H1 (cell line): ENCODE results near the gene MANSC4. TPM values are rescaled to one million over a fixed set of nuclear protein-coding genes. Genes with fewer than 3 reads are reported as not detected.

Source experiments
- CTCF ChIA-PET: fragments of 300-600 bp; sonication (Branson Sonifier 250); formaldehyde crosslinking; loops from one replicate; lab custom pipeline; 2021; ENCODE audit not compliant: partially characterized antibody; lab: Charles Lee
- POLR2A ChIA-PET: fragments of 300-600 bp; sonication (Branson Sonifier 250); formaldehyde crosslinking; loops from one replicate; lab custom pipeline; 2021; ENCODE audit warnings: inconsistent platforms; ENCODE audit not compliant: partially characterized antibody; lab: Charles Lee
- DNase-seq, 2 experiments: peaks; one replicate each; pipeline versions ENCODE4 v3.0.0 to v3.0.0-alpha.2; 2010 to 2022; ENCODE audit warnings: low spot score in 2 of 2, low read depth in 1 of 2, mixed read lengths in 1 of 2
- FAIRE-seq: peaks from 2 replicates; lab custom pipeline; 2011; peaks lifted over from hg19 to GRCh38; lab: Jason Lieb, UNC
- H2AFZ ChIP-seq: 2 replicates; pipeline ENCODE4 v1.8.1; 2012; ENCODE audit warnings: low read length, inconsistent platforms
- H2AK5ac ChIP-seq: 2 replicates; pipeline ENCODE4 v1.6.1; 2013; ENCODE audit warnings: low read depth, low read length
- H2BK120ac ChIP-seq: replicated peaks from 2 replicates; pipeline ENCODE3; 2013; ENCODE audit warnings: low read depth, low read length, inconsistent platforms
- H2BK12ac ChIP-seq: 2 replicates; pipeline ENCODE4 v1.6.1; 2013; ENCODE audit warnings: low read depth, low read length
- H2BK15ac ChIP-seq: 2 replicates; pipeline ENCODE4 v1.6.1; 2013; ENCODE audit warnings: low read length
- H2BK20ac ChIP-seq: 2 replicates; pipeline ENCODE4 v1.6.1; 2013; ENCODE audit warnings: low read length
- H2BK5ac ChIP-seq: 2 replicates; pipeline ENCODE4 v1.6.1; 2013; ENCODE audit warnings: low read depth, low read length
- H3K14ac ChIP-seq: 2 replicates; pipeline ENCODE4 v1.6.1; 2013; ENCODE audit warnings: inconsistent platforms; ENCODE audit not compliant: insufficient read length
- H3K18ac ChIP-seq: 2 replicates; pipeline ENCODE4 v1.6.1; 2013; ENCODE audit warnings: low read length; ENCODE audit errors: extremely low read depth
- H3K23ac ChIP-seq: 2 replicates; pipeline ENCODE4 v1.6.1; 2013; ENCODE audit warnings: inconsistent platforms; ENCODE audit not compliant: insufficient read length
- H3K23me2 ChIP-seq: 2 replicates; pipeline ENCODE4 v1.6.1; 2013; ENCODE audit warnings: low read depth, low read length
- H3K27ac ChIP-seq: 2 replicates; pipeline ENCODE4 v1.6.1; 2011; ENCODE audit warnings: low read depth, low read length, inconsistent platforms
- H3K27me3 ChIP-seq, 4 experiments: replicated peaks in 1 of 4; 1 replicate in 1 of 4; 2 replicates in 3 of 4; pipeline versions ENCODE4 v1.6.1 to v1.8.1; 2011 to 2013; ENCODE audit warnings: low read length in 3 of 4, mild to moderate bottlenecking in 3 of 4, inconsistent platforms in 2 of 4, mixed read lengths in 2 of 4, moderate library complexity in 1 of 4; ENCODE audit not compliant: control insufficient read depth in 3 of 4, insufficient read depth in 3 of 4; ENCODE audit errors: extremely low read depth in 1 of 4
- H3K36me3 ChIP-seq, 4 experiments: 2 replicates each; pipeline versions ENCODE4 v1.6.1 to v1.8.1; 2011 to 2013; ENCODE audit warnings: mild to moderate bottlenecking in 4 of 4, low read length in 3 of 4, moderate library complexity in 2 of 4, control low read depth in 1 of 4, inconsistent platforms in 1 of 4; ENCODE audit not compliant: insufficient read depth in 4 of 4, control insufficient read depth in 2 of 4
- H3K4ac ChIP-seq: replicated peaks from 2 replicates; pipeline ENCODE3; 2013; ENCODE audit warnings: low read length, low read depth, mixed read lengths, inconsistent platforms; ENCODE audit not compliant: insufficient read length
- H3K4me1 ChIP-seq, 4 experiments: replicated peaks in 1 of 4; 1 replicate in 1 of 4; 2 replicates in 3 of 4; pipeline versions ENCODE4 v1.6.1 to v1.8.1; 2011 to 2013; ENCODE audit warnings: low read length in 3 of 4, inconsistent platforms in 2 of 4, mixed read lengths in 1 of 4; ENCODE audit not compliant: insufficient read depth in 4 of 4, control insufficient read depth in 3 of 4
- H3K4me2 ChIP-seq, 2 experiments: 2 replicates each; pipeline versions ENCODE4 v1.6.1 to v1.8.1; 2011 to 2013; ENCODE audit warnings: low read depth in 2 of 2, low read length in 2 of 2, control low read depth in 1 of 2, inconsistent platforms in 1 of 2, mild to moderate bottlenecking in 1 of 2; ENCODE audit not compliant: insufficient read depth in 1 of 2
- H3K4me3 ChIP-seq, 4 experiments: fragments of 200-600, 300-600 bp in 1 of 4; sonication (generic), shearing (Covaris generic), sonication (Bioruptor Twin) in 1 of 4; 2 replicates each; pipeline versions ENCODE4 v1.5.1 to v1.8.1; 2011 to 2016; ENCODE audit warnings: low read length in 4 of 4, low read depth in 3 of 4, control low read depth in 2 of 4, inconsistent platforms in 2 of 4, mild to moderate bottlenecking in 2 of 4, mixed read lengths in 1 of 4, moderate library complexity in 1 of 4; ENCODE audit not compliant: insufficient read depth in 2 of 4; ENCODE audit errors: extremely low read depth in 1 of 4
- H3K56ac ChIP-seq: replicated peaks from 2 replicates; pipeline ENCODE3; 2013; ENCODE audit warnings: low read depth, mild to moderate bottlenecking, mixed read lengths, low read length, inconsistent platforms; ENCODE audit not compliant: insufficient read length
- H3K79me1 ChIP-seq: 2 replicates; pipeline ENCODE4 v1.6.1; 2013; ENCODE audit warnings: low read depth, low read length, control low read depth
- H3K79me2 ChIP-seq, 2 experiments: 2 replicates each; pipeline versions ENCODE4 v1.6.1 to v1.8.1; 2012 to 2013; ENCODE audit warnings: low read length in 2 of 2, mild to moderate bottlenecking in 2 of 2, inconsistent platforms in 1 of 2; ENCODE audit not compliant: insufficient read depth in 2 of 2, control insufficient read depth in 1 of 2
- H3K9ac ChIP-seq, 4 experiments: replicated peaks in 1 of 4; 1 replicate in 1 of 4; 2 replicates in 3 of 4; pipeline versions ENCODE4 v1.6.1 to v1.8.1; 2011 to 2013; ENCODE audit warnings: low read depth in 3 of 4, low read length in 3 of 4, control low read depth in 2 of 4, mild to moderate bottlenecking in 2 of 4, moderate library complexity in 2 of 4, inconsistent platforms in 1 of 4; ENCODE audit errors: extremely low read depth in 1 of 4
- H3K9me3 ChIP-seq, 2 experiments: 2 replicates each; pipeline versions ENCODE4 v1.6.1 to v1.8.1; 2012 to 2013; ENCODE audit warnings: mild to moderate bottlenecking in 2 of 2, moderate library complexity in 2 of 2, control low read depth in 1 of 2, inconsistent platforms in 1 of 2, low read depth in 1 of 2, low read length in 1 of 2, mixed read lengths in 1 of 2; ENCODE audit not compliant: insufficient read depth in 2 of 2
- H4K20me1 ChIP-seq, 2 experiments: replicated peaks in 1 of 2; 2 replicates each; pipeline versions ENCODE3 to v1.8.1; 2011 to 2013; ENCODE audit warnings: inconsistent platforms in 2 of 2, low read length in 2 of 2, mild to moderate bottlenecking in 1 of 2; ENCODE audit not compliant: insufficient read depth in 2 of 2, control insufficient read depth in 1 of 2
- H4K5ac ChIP-seq: 2 replicates; pipeline ENCODE4 v1.6.1; 2013; ENCODE audit warnings: low read length, low read depth, mixed read lengths, inconsistent platforms; ENCODE audit not compliant: insufficient read length
- H4K8ac ChIP-seq: 2 replicates; pipeline ENCODE4 v1.8.0; 2013; ENCODE audit warnings: mild to moderate bottlenecking, moderate library complexity, low read length, inconsistent platforms; ENCODE audit not compliant: insufficient read depth; ENCODE audit errors: extremely low read depth
- H4K91ac ChIP-seq: replicated peaks from 2 replicates; pipeline ENCODE3; 2013; ENCODE audit warnings: low read length, mixed read lengths, inconsistent platforms; ENCODE audit not compliant: insufficient read length
- ATF3 ChIP-seq: IDR thresholded peaks from 2 replicates; pipeline ENCODE4 v1.6.1; 2011; ENCODE audit warnings: low read depth, mild to moderate bottlenecking, low read length; ENCODE audit not compliant: insufficient read depth
- CBX8 ChIP-seq: fragments of 300-800, 300-1000 bp; sonication (generic); IDR thresholded peaks from 2 replicates; pipeline ENCODE4 v1.7.1; 2016; ENCODE audit warnings: low read depth, low read length, borderline replicate concordance
- CHD2 ChIP-seq: IDR thresholded peaks from 2 replicates; pipeline ENCODE4 v1.6.1; 2012; ENCODE audit warnings: low read length, improper control_type of control experiment
- CREB1 ChIP-seq: IDR thresholded peaks from 2 replicates; pipeline ENCODE4 v1.6.1; 2012; ENCODE audit warnings: inconsistent platforms
- EGR1 ChIP-seq: IDR thresholded peaks from 2 replicates; pipeline ENCODE4 v1.6.1; 2011; ENCODE audit warnings: low read depth, low read length, borderline replicate concordance
- EZH2 ChIP-seq: fragments of 200-600 bp; sonication (generic); IDR thresholded peaks from 2 replicates; pipeline ENCODE4 v1.7.1; 2012; ENCODE audit warnings: low read depth, mild to moderate bottlenecking, moderate library complexity, low read length, inconsistent platforms; ENCODE audit not compliant: severe bottlenecking
- NRF1 ChIP-seq: IDR thresholded peaks from 2 replicates; pipeline ENCODE4 v1.6.1; 2011; ENCODE audit warnings: mild to moderate bottlenecking, low read depth, low read length, improper control_type of control experiment
- RBBP5 ChIP-seq: IDR thresholded peaks from 2 replicates; pipeline ENCODE4 v1.7.1; 2012; ENCODE audit warnings: low read depth, mild to moderate bottlenecking, inconsistent platforms, low read length, moderate library complexity, borderline replicate concordance
- RXRA ChIP-seq: IDR thresholded peaks from 2 replicates; pipeline ENCODE4 v1.6.1; 2011; ENCODE audit warnings: low read depth, mild to moderate bottlenecking, low read length, moderate library complexity; ENCODE audit not compliant: insufficient read depth
- SIN3A ChIP-seq, 2 experiments: IDR thresholded peaks in 1 of 2; conservative IDR thresholded peaks in 1 of 2; 2 replicates each; pipeline ENCODE4 v1.6.1; 2011 to 2012; ENCODE audit warnings: low read length in 2 of 2, improper control_type of control experiment in 1 of 2, low read depth in 1 of 2, mild to moderate bottlenecking in 1 of 2
- SIX5 ChIP-seq: IDR thresholded peaks from 2 replicates; pipeline ENCODE4 v1.6.1; 2011; ENCODE audit warnings: mild to moderate bottlenecking, low read depth, low read length
- SP1 ChIP-seq: IDR thresholded peaks from 2 replicates; pipeline ENCODE4 v1.6.1; 2011; ENCODE audit warnings: low read depth, low read length
- TAF7 ChIP-seq: optimal IDR thresholded peaks from 2 replicates; pipeline ENCODE3; 2011; ENCODE audit warnings: low read depth, mild to moderate bottlenecking, inconsistent platforms, low read length, moderate library complexity, borderline replicate concordance
- TCF12 ChIP-seq: IDR thresholded peaks from 2 replicates; pipeline ENCODE4 v1.6.1; 2011; ENCODE audit warnings: low read depth, mild to moderate bottlenecking, low read length
- WGBS, 2 experiments: shearing (Covaris generic) in 1 of 2; methylation state at CpG; one replicate each; pipeline versions ENCODE4 v1.1.6 to v1.1.7; 2013 to 2015; ENCODE audit warnings: low lambda C conversion rate in 2 of 2, mixed read lengths in 2 of 2, inconsistent platforms in 1 of 2, low coverage in 1 of 2, missing lambda C conversion rate in 1 of 2; ENCODE audit not compliant: insufficient replicate concordance in 2 of 2, insufficient coverage in 1 of 2, insufficient read length in 1 of 2; ENCODE audit errors: extremely low coverage in 1 of 2, missing lambda C conversion rate in 1 of 2; 5-methylcytosine and 5-hydroxymethylcytosine counted together
- polyA plus RNA-seq, 7 experiments: library from polyadenylated mRNA; depleted of rRNA in 3 of 7; stranded (reverse) in 5 of 7; unstranded in 2 of 7; fragments of >200 nt in 5 of 7; fragments of 200-250 nt in 2 of 7; gene quantifications; 1 replicate in 5 of 7; 2 replicates in 1 of 7; 4 replicates in 1 of 7; pipeline versions ENCODE4 v1.2.1 to v1.2.3, GENCODE V29; 2011 to 2013; ENCODE audit warnings: missing spikeins in 2 of 7, mixed read lengths in 2 of 7
- total RNA-seq: library from RNA; stranded (reverse); fragmentation: NEBNext Ultra II Directional; extraction: Animal tissue kit (Norgen Biotek cat#: 25700); gene quantifications from 2 replicates; pipeline ENCODE4 v1.2.1, GENCODE V29; 2021

MANSC4 gene
- total and polyA plus RNA-seq, 2 of the 8 experiments (the other 6 are each of a cell fraction or from before 2014, with no cell fraction given) = not detected

- H4K20me1 ChIP-seq = no peaks in the 10 kb centered on the region
- ChIA-PET POLR2A (no interaction called here), CTCF (interaction anchor here (0.7 to 1.5 kb wide), 2 partner anchors 11 to 107 kb away, joined by 4 to 6 read pairs; no protein-coding TSS in a partner anchor)
- no peak overlapping the region for H2BK12ac ChIP-seq
- H2BK120ac ChIP-seq = no peak overlapping the region
- no peak overlapping the region for H3K14ac ChIP-seq
- no peaks in the 10 kb centered on the region for H3K79me2 ChIP-seq
- no peak overlapping the region for H3K4ac ChIP-seq
- H2AK5ac ChIP-seq = no peak overlapping the region
- H3K79me1 ChIP-seq = no peaks in the 10 kb centered on the region
- FAIRE-seq (no peak), DNase-seq (no peak)
- H3K4me3 ChIP-seq = no peak overlapping the region
- H3K27ac ChIP-seq = no peak overlapping the region
- no peak overlapping the region for H4K8ac ChIP-seq
- H2AFZ ChIP-seq = no peak overlapping the region
- no peak overlapping the region for H3K23ac ChIP-seq
- H2BK20ac ChIP-seq = no peak overlapping the region
- H3K9ac ChIP-seq = no peak overlapping the region
- H2BK15ac ChIP-seq = no peak overlapping the region
- TF ChIP-seq EZH2 = no peak
- no peak for TF ChIP-seq TAF7
- no peak for TF ChIP-seq CREB1
- no peak for TF ChIP-seq TCF12
- TF ChIP-seq RXRA = no peak
- no peak for TF ChIP-seq CHD2
- TF ChIP-seq SIN3A (conservative IDR thresholded peaks at IDR 0.05 in 1 of 2, IDR thresholded peaks at IDR 0.05 in 1 of 2; ENCODE audit: low read depth in 1 of 2, low read length in 2 of 2) = no peak
- no peak for TF ChIP-seq ATF3
- no peak for TF ChIP-seq NRF1
- no peak for TF ChIP-seq SP1
- TF ChIP-seq RBBP5 = no peak
- no peak for TF ChIP-seq CBX8
- no peak for TF ChIP-seq EGR1
- TF ChIP-seq SIX5 = no peak
- H3K23me2 ChIP-seq = no peaks in the 10 kb centered on the region
- H3K36me3 ChIP-seq = no peaks in the 10 kb centered on the region
- no peaks in the 10 kb centered on the region for H3K9me3 ChIP-seq
- H3K18ac ChIP-seq = no peak overlapping the region
- no peak overlapping the region for H2BK5ac ChIP-seq
- no peak overlapping the region for H4K5ac ChIP-seq
- 82% methylated on average over 1 of the region's 1 CpG; no CpG with 5 or more reads in 1 of the 2 experiments for WGBS, 2 experiments
- no peak overlapping the region for H3K56ac ChIP-seq
- H3K4me2 ChIP-seq = no peak overlapping the region
- no peaks in the 10 kb centered on the region for H3K4me1 ChIP-seq
- no peaks in the 10 kb centered on the region; a peak in 1 of 7 replicates for H3K27me3 ChIP-seq
- H4K91ac ChIP-seq = no peak overlapping the region
These were observed 46.0 kb upstream of the MANSC4 start for GRCh38 chr12:27826076-27826475.
